OCI-LY1 (cell line): ENCODE data around the gene KRTAP12-2.

Experiments
- H2AFZ ChIP-seq: fragments of 200-600 bp; sonication (generic), shearing (Covaris generic); 2 replicates; pipeline ENCODE4 v1.6.0; 2014; ENCODE audit warnings: antibody characterized with exemption, mild to moderate bottlenecking, low read length
- H3F3A ChIP-seq: fragments of 200-600 bp; sonication (generic), shearing (Covaris generic); 2 replicates; pipeline ENCODE4 v1.6.0; 2014; ENCODE audit warnings: mild to moderate bottlenecking, antibody characterized with exemption, low read length, moderate library complexity; ENCODE audit not compliant: insufficient read depth
- H3K27ac ChIP-seq: fragments of 200-600 bp; sonication (generic); 2 replicates; pipeline ENCODE4 v1.5.1; 2014; ENCODE audit warnings: low read length, mixed run types, mild to moderate bottlenecking, low read depth; ENCODE audit not compliant: poor library complexity, severe bottlenecking
- H3K27me3 ChIP-seq: fragments of 200-600 bp; sonication (generic); 2 replicates; pipeline ENCODE4 v1.6.0; 2014; ENCODE audit warnings: antibody characterized with exemption, mild to moderate bottlenecking, low read length, moderate library complexity; ENCODE audit not compliant: insufficient read depth
- H3K36me3 ChIP-seq: fragments of 200-600 bp; sonication (generic); 2 replicates; pipeline ENCODE4 v1.6.1; 2014; ENCODE audit warnings: mild to moderate bottlenecking, antibody characterized with exemption, low read length, moderate library complexity, mixed read lengths; ENCODE audit not compliant: insufficient read depth
- H3K4me1 ChIP-seq: fragments of 200-600 bp; sonication (generic); 2 replicates; pipeline ENCODE4 v1.5.1; 2014; ENCODE audit warnings: mild to moderate bottlenecking, low read length, moderate library complexity; ENCODE audit not compliant: insufficient read depth, severe bottlenecking
- H3K4me2 ChIP-seq: fragments of 200-600 bp; sonication (generic), shearing (Covaris generic); 2 replicates; pipeline ENCODE4 v1.6.1; 2014; ENCODE audit warnings: low read length
- H3K4me3 ChIP-seq: fragments of 200-600 bp; sonication (generic); 2 replicates; pipeline ENCODE4 v1.5.1; 2014; ENCODE audit warnings: low read length, low read depth, mild to moderate bottlenecking, mixed read lengths; ENCODE audit not compliant: poor library complexity, severe bottlenecking
- H3K79me2 ChIP-seq: fragments of 200-600 bp; shearing (Covaris generic); 2 replicates; pipeline ENCODE4 v1.6.1; 2016; ENCODE audit warnings: mixed run types, low read length, mixed read lengths; ENCODE audit not compliant: insufficient read depth
- H3K9ac ChIP-seq: fragments of 200-600 bp; sonication (generic), shearing (Covaris generic); 2 replicates; pipeline ENCODE4 v1.6.1; 2014; ENCODE audit warnings: mild to moderate bottlenecking, low read length, mixed read lengths
- H3K9me2 ChIP-seq: fragments of 200-600 bp; sonication (generic), shearing (Covaris generic); 2 replicates; pipeline ENCODE4 v1.6.1; 2014; ENCODE audit warnings: low read depth, mild to moderate bottlenecking, low read length, mixed read lengths
- H3K9me3 ChIP-seq: fragments of 200-600 bp; shearing (Covaris generic); 2 replicates; pipeline ENCODE4 v1.6.1; 2014; ENCODE audit warnings: low read length, mixed read lengths
- H4K20me1 ChIP-seq: fragments of 200-600 bp; sonication (generic), shearing (Covaris generic); 2 replicates; pipeline ENCODE4 v1.6.0; 2016; ENCODE audit warnings: mild to moderate bottlenecking, low read length; ENCODE audit not compliant: insufficient read depth
- EZH2 ChIP-seq: fragments of 200-600 bp; sonication (generic), shearing (Covaris generic); IDR thresholded peaks from 2 replicates; pipeline ENCODE4 v1.8.0; 2017; ENCODE audit warnings: borderline replicate concordance, mixed run types, mild to moderate bottlenecking, antibody characterized with exemption, low read length, moderate library complexity, mixed read lengths
- TF ChIP-seq, protein P1 (sequence below): fragments of 200-600 bp; sonication (generic), shearing (Covaris generic); IDR thresholded peaks from 2 replicates; pipeline ENCODE4 v1.5.1; 2017; ENCODE audit warnings: mild to moderate bottlenecking, antibody characterized with exemption, low read length, moderate library complexity, mixed read lengths

KRTAP12-2 gene

DNA sequence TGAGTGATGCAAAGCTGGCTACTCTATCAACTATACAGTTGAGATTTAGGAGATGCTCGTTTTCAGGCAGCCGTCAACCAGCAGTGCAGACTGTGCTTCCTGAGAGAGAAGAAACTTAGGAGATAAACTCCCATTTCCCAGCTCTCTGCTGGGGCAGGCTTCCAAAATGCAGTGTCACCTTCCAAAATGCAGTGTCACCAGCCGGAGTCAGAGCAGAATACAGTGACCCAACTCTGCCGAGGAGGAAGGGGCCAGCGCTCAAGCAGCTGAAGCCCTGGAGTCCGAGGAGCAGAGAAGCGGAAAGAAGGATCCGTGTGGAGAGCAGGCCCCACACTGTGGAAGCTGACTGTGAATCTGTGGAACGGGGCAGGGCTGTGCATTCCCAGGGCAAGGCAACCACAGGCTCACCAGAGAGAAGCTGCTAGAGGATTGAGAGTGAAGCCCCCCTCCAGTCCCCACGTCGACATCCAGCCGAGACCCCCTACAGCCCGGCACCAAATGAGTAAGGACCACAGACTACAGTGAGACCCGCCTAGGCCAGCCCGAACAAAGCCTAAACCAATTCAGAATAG, 15.9 kb upstream of the KRTAP12-2 start:
- H2AFZ ChIP-seq, result no peak overlapping the region
- no peaks in the 10 kb centered on the region for H4K20me1 ChIP-seq
- no peaks in the 10 kb centered on the region for H3K79me2 ChIP-seq
- no peak overlapping the region for H3K4me2 ChIP-seq
- no peaks in the 10 kb centered on the region for H3K4me1 ChIP-seq
- TF ChIP-seq, protein P1, sequence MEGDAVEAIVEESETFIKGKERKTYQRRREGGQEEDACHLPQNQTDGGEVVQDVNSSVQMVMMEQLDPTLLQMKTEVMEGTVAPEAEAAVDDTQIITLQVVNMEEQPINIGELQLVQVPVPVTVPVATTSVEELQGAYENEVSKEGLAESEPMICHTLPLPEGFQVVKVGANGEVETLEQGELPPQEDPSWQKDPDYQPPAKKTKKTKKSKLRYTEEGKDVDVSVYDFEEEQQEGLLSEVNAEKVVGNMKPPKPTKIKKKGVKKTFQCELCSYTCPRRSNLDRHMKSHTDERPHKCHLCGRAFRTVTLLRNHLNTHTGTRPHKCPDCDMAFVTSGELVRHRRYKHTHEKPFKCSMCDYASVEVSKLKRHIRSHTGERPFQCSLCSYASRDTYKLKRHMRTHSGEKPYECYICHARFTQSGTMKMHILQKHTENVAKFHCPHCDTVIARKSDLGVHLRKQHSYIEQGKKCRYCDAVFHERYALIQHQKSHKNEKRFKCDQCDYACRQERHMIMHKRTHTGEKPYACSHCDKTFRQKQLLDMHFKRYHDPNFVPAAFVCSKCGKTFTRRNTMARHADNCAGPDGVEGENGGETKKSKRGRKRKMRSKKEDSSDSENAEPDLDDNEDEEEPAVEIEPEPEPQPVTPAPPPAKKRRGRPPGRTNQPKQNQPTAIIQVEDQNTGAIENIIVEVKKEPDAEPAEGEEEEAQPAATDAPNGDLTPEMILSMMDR, result no peak
- no peak for TF ChIP-seq EZH2
- H3K27me3 ChIP-seq, result no peaks in the 10 kb centered on the region; the same call in 1 of the 2 replicates
- no peak overlapping the region for H3K9ac ChIP-seq
- no peak overlapping the region for H3K4me3 ChIP-seq
- no peaks in the 10 kb centered on the region for H3K9me3 ChIP-seq
- H3F3A ChIP-seq, result no peaks in the 10 kb centered on the region
- H3K27ac ChIP-seq, result no peak overlapping the region
- H3K9me2 ChIP-seq, result no peaks in the 10 kb centered on the region
- no peaks in the 10 kb centered on the region for H3K36me3 ChIP-seq

- Histone ChIP-seq H3K4me2 (no peak within 1 kb of the TSS), H3F3A (no peaks in the 10 kb centered on the region), H3K27me3 (no peaks in the 10 kb centered on the region), H3K9me3 (no peaks in the 10 kb centered on the region), H3K4me3 (no peak within 1 kb of the TSS), H3K4me1 (no peaks in the 10 kb centered on the region), H3K9me2 (no peaks in the 10 kb centered on the region), H3K27ac (no peak within 1 kb of the TSS), H3K36me3 (no peaks in the 10 kb centered on the region), H2AFZ (no peak within 1 kb of the TSS), H3K9ac (no peak within 1 kb of the TSS), H4K20me1 (no peaks in the 10 kb centered on the region), H3K79me2 (no peaks in the 10 kb centered on the region)
- no peak for TF ChIP-seq EZH2
- TF ChIP-seq, protein P1, result no peak
Measured at GRCh38 chr21:44681861-44682579, 15.3 kb upstream of the KRTAP12-2 start, which contains the start of gene KRTAP12-1. KRTAP12-1 (minus strand) TSS chr21:44682163; CDS start chr21:44682123, 40 bp downstream.

GRCh38 chr21:44681152-44681551, 14.4 kb upstream of the KRTAP12-2 start:
- TF ChIP-seq, protein P1, result no peak
- no peak for TF ChIP-seq EZH2
- Histone ChIP-seq H3K4me3 (no peak overlapping the region), H3K4me2 (no peak overlapping the region), H3K9me3 (no peaks in the 10 kb centered on the region), H3K79me2 (no peaks in the 10 kb centered on the region), H3K9ac (no peak overlapping the region), H4K20me1 (no peaks in the 10 kb centered on the region), H3F3A (no peaks in the 10 kb centered on the region), H3K9me2 (no peaks in the 10 kb centered on the region), H3K27ac (no peak overlapping the region), H3K27me3 (no peaks in the 10 kb centered on the region), H3K36me3 (no peaks in the 10 kb centered on the region), H2AFZ (no peak overlapping the region), H3K4me1 (no peaks in the 10 kb centered on the region)
